Erythroblast (primary cell): ENCODE results near the gene KIRREL3.

ENCODE experiments used
- GATA1 ChIP-seq: IDR thresholded peaks from 2 replicates; pipeline ENCODE4 v1.6.1; 2011; ENCODE audit warnings: low read depth, mild to moderate bottlenecking, control low read depth, low read length, moderate library complexity
- POLR2A ChIP-seq: IDR thresholded peaks from 2 replicates; pipeline ENCODE4 v1.6.1; 2011; ENCODE audit warnings: mild to moderate bottlenecking, low read length

GRCh38 chr11:126647735-126648134 lies 352.8 kb downstream of the KIRREL3 start:
- no peak for TF ChIP-seq POLR2A
- TF ChIP-seq GATA1: no peak
